K562 (cell line): ENCODE results near the gene HSF5. TPM values are rescaled to one million over a fixed set of nuclear protein-coding genes. Genes with fewer than 3 reads are reported as not detected.

Source experiments
- E2F5 ChIP-seq: sonication (generic); formaldehyde crosslinking; IDR thresholded peaks from 2 replicates; pipeline ENCODE4 v1.8.0; 2022; ENCODE audit warnings: mild to moderate bottlenecking, missing genetic modification reagents
- E2F6 ChIP-seq, 2 experiments: IDR thresholded peaks; 2 replicates each; pipeline ENCODE4 v1.6.1; 2011; ENCODE audit warnings: borderline replicate concordance in 1 of 2, control low read depth in 1 of 2, low read depth in 1 of 2, low read length in 1 of 2, mild to moderate bottlenecking in 1 of 2, mixed read lengths in 1 of 2, moderate library complexity in 1 of 2; ENCODE audit not compliant: insufficient read depth in 1 of 2, insufficient read length in 1 of 2, poor library complexity in 1 of 2, severe bottlenecking in 1 of 2; ENCODE audit errors: extremely low read depth in 1 of 2
- L3MBTL2 ChIP-seq: fragments of 450-650 bp; IDR thresholded peaks from 2 replicates; pipeline ENCODE4 v1.6.1; 2016; ENCODE audit warnings: mild to moderate bottlenecking, moderate library complexity
- MYNN ChIP-seq, 2 experiments: sonication (generic); formaldehyde crosslinking in 1 of 2; IDR thresholded peaks; 2 replicates each; pipeline versions ENCODE4 v1.5.0 to v1.6.1; 2016 to 2020; ENCODE audit warnings: antibody characterized with exemption in 1 of 2, missing genetic modification reagents in 1 of 2
- NCOA6 ChIP-seq: fragments of 450-650 bp; IDR thresholded peaks from 2 replicates; pipeline ENCODE4 v1.6.1; 2017; ENCODE audit warnings: mild to moderate bottlenecking
- NR1H2 ChIP-seq: sonication (generic); formaldehyde crosslinking; IDR thresholded peaks from 2 replicates; pipeline ENCODE4 v1.4.0; 2020; ENCODE audit warnings: mild to moderate bottlenecking, missing genetic modification reagents
- NR4A1 ChIP-seq, 2 experiments: fragments of 250-450 bp in 1 of 2; fragments of 450-650 bp in 1 of 2; sonication (Bioruptor Pico) in 1 of 2; IDR thresholded peaks; 2 replicates each; pipeline versions ENCODE4 v1.4.0 to v1.6.1; 2016 to 2020; ENCODE audit warnings: mild to moderate bottlenecking in 2 of 2, missing compliant biosample characterization in 1 of 2, missing genetic modification characterization in 1 of 2, moderate library complexity in 1 of 2
- RAD21 ChIP-seq, 2 experiments: fragments of 250-450 bp in 1 of 2; fragments of 450-650 bp in 1 of 2; sonication (Bioruptor Pico) in 1 of 2; formaldehyde crosslinking in 1 of 2; IDR thresholded peaks in 1 of 2; conservative IDR thresholded peaks in 1 of 2; 2 replicates each; pipeline versions ENCODE4 v1.4.0 to v1.8.0; 2020 to 2022; ENCODE audit warnings: mild to moderate bottlenecking in 2 of 2, moderate library complexity in 1 of 2
- XRCC4 ChIP-seq: IDR thresholded peaks from one replicate; pipeline ENCODE4 v1.6.1; 2011; ENCODE audit not compliant: insufficient read depth, insufficient read length; ENCODE audit errors: extremely low read depth
- ZNF407 ChIP-seq: fragments of 450-650 bp; IDR thresholded peaks from 2 replicates; pipeline ENCODE4 v1.6.1; 2016; ENCODE audit warnings: low read depth
- polyA plus RNA-seq, 8 experiments: library from polyadenylated mRNA; depleted of rRNA in 4 of 8; stranded (reverse) in 5 of 8; unstranded in 3 of 8; fragments of >200 nt; fragmentation: Nextera tagmentation in 2 of 8; fragmentation: Illumina TruSeq in 1 of 8; extraction: Ambion mirVana in 2 of 8; extraction: Trizol in 1 of 8; gene quantifications; 2 replicates each; pipeline versions ENCODE4 v1.2.1 to v1.2.3, GENCODE V29; 2011 to 2014; ENCODE audit warnings: inconsistent platforms in 1 of 8, missing spikeins in 1 of 8
- total RNA-seq, 7 experiments: library from RNA; depleted of rRNA in 6 of 7; stranded (reverse); fragments of >200 nt in 6 of 7; fragmentation: Illumina TruSeq in 2 of 7; extraction: Trizol in 2 of 7; gene quantifications; 2 replicates each; pipeline versions ENCODE4 v1.2.1 to v1.2.3, GENCODE V29; 2011 to 2021; ENCODE audit warnings: low replicate concordance in 1 of 7

Gene HSF5
- total and polyA plus RNA-seq, 9 of the 15 experiments (the other 6 are each of a cell fraction or from before 2014, with no cell fraction given), result 0.04 TPM; not detected in 8

DNA sequence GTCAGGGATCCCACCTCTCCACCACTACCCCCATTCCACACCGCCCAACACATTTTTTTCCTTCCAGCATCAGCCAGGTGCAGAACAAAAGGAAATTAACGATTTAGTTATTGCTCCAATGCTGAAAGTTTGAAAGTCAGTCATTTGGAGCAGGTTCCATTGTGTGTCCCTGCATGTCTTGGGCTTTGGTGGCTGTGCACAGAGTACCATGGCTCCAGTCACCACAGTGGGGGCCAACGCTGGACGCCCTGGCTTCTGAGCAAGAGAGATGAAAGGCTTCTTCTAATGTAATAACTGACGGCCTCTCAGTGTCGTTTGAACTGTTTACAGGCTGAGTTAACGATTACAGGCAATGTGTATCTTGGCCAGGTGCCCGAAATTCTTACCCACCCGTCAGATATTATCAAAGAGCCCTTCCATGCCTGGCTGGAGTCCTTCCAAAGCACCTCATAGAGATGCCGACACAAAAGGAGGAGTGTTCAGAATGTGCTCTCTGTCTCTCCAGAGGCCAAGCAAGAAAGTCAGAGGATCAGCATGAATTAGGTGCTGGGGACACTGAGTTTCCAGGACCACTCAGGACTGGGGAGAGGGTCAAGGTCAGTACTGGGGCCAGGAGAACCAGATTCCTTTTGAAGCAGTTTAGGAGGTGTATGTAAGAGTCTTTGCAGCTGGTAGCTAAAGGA is 96.8 kb downstream of the HSF5 start (continued):
- TF ChIP-seq ZNF407 (no peak), E2F5 (CRISPR knock-in tag) (no peak), NCOA6 (no peak), L3MBTL2 (0 out of 2 replicates have a peak, but pooled peaks have one; percentile 14), E2F6 (IDR thresholded peaks at IDR 0.05; ENCODE audit: borderline replicate concordance in 1 of 2, extremely low read depth in 1 of 2, insufficient read depth in 1 of 2, insufficient read length in 1 of 2, low read depth in 1 of 2, low read length in 1 of 2, poor library complexity in 1 of 2, severe bottlenecking in 1 of 2) (no peak), RAD21 (CRISPR knock-in tag; conservative IDR thresholded peaks at IDR 0.05 in 1 of 2, IDR thresholded peaks at IDR 0.05 in 1 of 2) (no peak), NR4A1 (CRISPR knock-in tag; IDR thresholded peaks at IDR 0.05) (no peak), NR4A1 (tag; IDR thresholded peaks at IDR 0.05) (no peak), NR1H2 (CRISPR knock-in tag) (no peak), MYNN (IDR thresholded peaks at IDR 0.05) (no peak), MYNN (CRISPR knock-in tag; IDR thresholded peaks at IDR 0.05) (no peak), XRCC4 (no peak)
